HepG2 (cell line): ENCODE data around the gene DNAJA3.

Experiments
- ARNTL ChIP-seq: sonication (generic); formaldehyde crosslinking; IDR thresholded peaks from 2 replicates; pipeline ENCODE4 v1.4.0; 2020; ENCODE audit warnings: mild to moderate bottlenecking, missing genetic modification reagents
- CTCF ChIP-seq: sonication (generic); formaldehyde crosslinking; IDR thresholded peaks from 2 replicates; pipeline ENCODE4 v1.5.0; 2020; ENCODE audit warnings: mild to moderate bottlenecking, missing genetic modification reagents, moderate library complexity
- DNMT1 ChIP-seq: sonication (generic); formaldehyde crosslinking; IDR thresholded peaks from 2 replicates; pipeline ENCODE4 v1.5.1; 2020; ENCODE audit warnings: mild to moderate bottlenecking, missing genetic modification reagents
- EZH2 ChIP-seq: conservative IDR thresholded peaks from 2 replicates; pipeline ENCODE4 v1.6.1; 2012; ENCODE audit warnings: mild to moderate bottlenecking, low read depth, low read length, moderate library complexity
- JUNB ChIP-seq: sonication (generic); formaldehyde crosslinking; IDR thresholded peaks from 2 replicates; pipeline ENCODE4 v1.8.0; 2022; ENCODE audit warnings: missing genetic modification reagents, mild to moderate bottlenecking, borderline replicate concordance
- NBN ChIP-seq: fragments of 450-650 bp; conservative IDR thresholded peaks from 2 replicates; pipeline ENCODE4 v1.6.1; 2017
- REL ChIP-seq: sonication (generic); formaldehyde crosslinking; conservative IDR thresholded peaks from 2 replicates; pipeline ENCODE4 v1.8.0; 2022; ENCODE audit warnings: mild to moderate bottlenecking, missing genetic modification reagents, moderate library complexity
- REST ChIP-seq, 2 experiments: IDR thresholded peaks; 2 replicates each; pipeline ENCODE4 v1.6.1; 2011 to 2012; ENCODE audit warnings: low read length in 2 of 2, borderline replicate concordance in 1 of 2, low read depth in 1 of 2, mild to moderate bottlenecking in 1 of 2, moderate library complexity in 1 of 2
- SALL1 ChIP-seq: sonication (generic); formaldehyde crosslinking; IDR thresholded peaks from 2 replicates; pipeline ENCODE4 v1.8.0; 2022; ENCODE audit warnings: mild to moderate bottlenecking, missing genetic modification reagents
- SP2 ChIP-seq: sonication (generic); formaldehyde crosslinking; IDR thresholded peaks from 2 replicates; pipeline ENCODE4 v1.5.1; 2020; ENCODE audit warnings: mild to moderate bottlenecking, missing genetic modification reagents
- U2AF1 ChIP-seq: fragments of 200-400 bp; formaldehyde crosslinking; optimal IDR thresholded peaks from 2 replicates; pipeline ENCODE3; 2017; ENCODE audit warnings: mild to moderate bottlenecking, low read depth, low read length
- ZNF350 ChIP-seq: sonication (generic); formaldehyde crosslinking; IDR thresholded peaks from 2 replicates; pipeline ENCODE4 v1.4.0; 2020; ENCODE audit warnings: mild to moderate bottlenecking, low read depth, missing genetic modification reagents, borderline replicate concordance
- ZSCAN5A ChIP-seq: sonication (generic); formaldehyde crosslinking; IDR thresholded peaks from 2 replicates; pipeline ENCODE4 v1.8.0; 2022; ENCODE audit warnings: mild to moderate bottlenecking, missing genetic modification reagents, borderline replicate concordance

GRCh38 chr16:4385066-4385788 lies 40.4 kb upstream of the DNAJA3 start:
- TF ChIP-seq EZH2 = no peak
- TF ChIP-seq ZNF350 (CRISPR knock-in tag) = no peak
- no peak for TF ChIP-seq ARNTL (CRISPR knock-in tag)
- no peak for TF ChIP-seq CTCF (CRISPR knock-in tag)
- TF ChIP-seq SP2 (CRISPR knock-in tag) = no peak
- TF ChIP-seq SALL1 (CRISPR knock-in tag) = no peak
- TF ChIP-seq DNMT1 (CRISPR knock-in tag) = no peak
- no peak for TF ChIP-seq ZSCAN5A (CRISPR knock-in tag)
- TF ChIP-seq NBN = no peak
- no peak for TF ChIP-seq JUNB (CRISPR knock-in tag)
- TF ChIP-seq U2AF1 = no peak
- TF ChIP-seq REL = no peak
- no peak for TF ChIP-seq REST (IDR thresholded peaks at IDR 0.05; ENCODE audit: borderline replicate concordance in 1 of 2, low read depth in 1 of 2, low read length in 2 of 2)
